Measurements from ENCODE around the gene LGR6.

Gene LGR6

DNA sequence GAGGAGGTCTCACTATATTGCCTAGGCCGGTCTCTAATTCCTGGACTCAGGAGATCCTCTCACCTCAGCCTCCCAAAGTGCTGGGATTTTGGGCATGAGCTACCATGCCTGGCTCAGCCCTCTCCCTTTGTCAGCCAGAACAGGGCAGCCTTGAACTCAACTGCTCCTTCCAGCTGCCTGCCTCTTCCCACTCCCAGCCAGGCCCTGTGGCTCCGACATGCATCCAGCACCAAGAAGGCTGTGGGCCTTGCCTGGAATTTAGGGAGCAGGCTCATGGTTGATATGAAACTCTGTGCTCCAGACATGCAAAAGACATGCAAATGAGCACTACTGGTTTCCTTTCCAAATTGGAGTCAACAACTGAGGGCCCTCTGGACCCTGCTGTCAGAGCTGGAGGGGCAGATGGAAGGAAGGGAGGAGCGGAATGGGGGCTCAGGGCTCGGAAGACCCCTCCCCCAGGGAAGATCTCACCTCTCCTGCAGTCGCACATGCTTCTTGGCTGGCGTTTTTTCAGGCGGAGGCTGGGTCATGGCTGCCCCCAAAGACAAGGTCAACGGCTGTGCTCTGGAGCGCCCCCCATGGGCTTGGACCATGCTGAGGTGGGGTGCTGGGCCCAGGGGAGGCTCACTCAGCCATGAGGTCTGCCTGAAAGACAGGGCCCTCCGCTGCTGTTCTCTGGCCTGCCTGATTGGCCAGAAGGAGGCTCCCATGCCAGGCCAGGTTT is 34.6 kb upstream of the LGR6 start:
- ATAC-seq, result no peak
- no peak for TF ChIP-seq GLIS3 (CRISPR knock-in tag; IDR thresholded peaks at IDR 0.05)

DNA sequence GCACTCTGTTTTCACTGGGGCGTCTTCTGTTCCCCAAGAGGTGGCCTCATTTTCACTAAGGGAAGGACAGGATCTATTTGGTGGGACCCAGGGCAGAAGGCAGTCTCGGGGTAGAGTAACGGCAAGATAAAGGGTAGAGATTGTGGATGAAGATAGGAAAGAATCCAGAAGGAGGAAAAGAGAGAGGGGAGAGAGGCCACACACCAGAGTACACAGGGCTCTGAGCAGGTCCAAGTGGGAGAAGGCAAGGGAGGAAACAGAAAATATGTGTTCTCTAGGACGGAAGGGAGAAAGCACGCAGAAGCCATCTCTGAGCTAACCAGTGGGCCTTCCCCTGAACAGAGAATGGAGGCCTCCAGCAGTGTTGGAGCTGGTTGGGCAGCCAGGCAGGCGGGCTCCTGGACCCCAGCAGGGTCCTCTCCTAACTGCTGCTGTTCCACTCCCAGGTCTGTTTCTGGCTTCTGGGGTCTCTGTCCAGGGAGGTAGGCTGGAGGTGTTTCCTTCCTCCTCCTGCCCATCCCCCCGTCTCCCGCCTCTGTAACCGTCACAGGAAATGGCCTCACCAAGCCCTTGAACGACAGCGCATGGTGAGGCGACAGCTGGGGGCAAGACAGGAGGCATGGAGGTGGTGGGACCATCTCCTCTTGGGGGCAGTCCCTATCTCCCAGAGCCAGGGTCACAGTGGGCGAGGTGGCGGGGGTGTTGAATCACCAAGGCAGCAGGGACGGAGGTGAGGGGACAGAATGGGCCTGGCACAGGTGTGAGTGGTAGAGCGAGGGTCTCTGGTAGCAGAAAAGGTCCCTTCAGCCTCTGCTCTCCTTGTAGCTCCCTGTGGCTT is 33.8 kb upstream of the LGR6 start:
- TF ChIP-seq, protein P1, sequence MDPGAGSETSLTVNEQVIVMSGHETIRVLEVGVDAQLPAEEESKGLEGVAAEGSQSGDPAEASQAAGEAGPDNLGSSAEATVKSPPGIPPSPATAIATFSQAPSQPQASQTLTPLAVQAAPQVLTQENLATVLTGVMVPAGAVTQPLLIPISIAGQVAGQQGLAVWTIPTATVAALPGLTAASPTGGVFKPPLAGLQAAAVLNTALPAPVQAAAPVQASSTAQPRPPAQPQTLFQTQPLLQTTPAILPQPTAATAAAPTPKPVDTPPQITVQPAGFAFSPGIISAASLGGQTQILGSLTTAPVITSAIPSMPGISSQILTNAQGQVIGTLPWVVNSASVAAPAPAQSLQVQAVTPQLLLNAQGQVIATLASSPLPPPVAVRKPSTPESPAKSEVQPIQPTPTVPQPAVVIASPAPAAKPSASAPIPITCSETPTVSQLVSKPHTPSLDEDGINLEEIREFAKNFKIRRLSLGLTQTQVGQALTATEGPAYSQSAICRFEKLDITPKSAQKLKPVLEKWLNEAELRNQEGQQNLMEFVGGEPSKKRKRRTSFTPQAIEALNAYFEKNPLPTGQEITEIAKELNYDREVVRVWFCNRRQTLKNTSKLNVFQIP (CRISPR knock-in tag; IDR thresholded peaks at IDR 0.05; ENCODE audit: borderline replicate concordance, low read depth), result no peak
- TF ChIP-seq ARNTL (CRISPR knock-in tag; IDR thresholded peaks at IDR 0.05; ENCODE audit: borderline replicate concordance, low read depth) (no peak), PPARA (CRISPR knock-in tag; IDR thresholded peaks at IDR 0.05; ENCODE audit: borderline replicate concordance) (no peak)
- ATAC-seq, result no peak

DNA sequence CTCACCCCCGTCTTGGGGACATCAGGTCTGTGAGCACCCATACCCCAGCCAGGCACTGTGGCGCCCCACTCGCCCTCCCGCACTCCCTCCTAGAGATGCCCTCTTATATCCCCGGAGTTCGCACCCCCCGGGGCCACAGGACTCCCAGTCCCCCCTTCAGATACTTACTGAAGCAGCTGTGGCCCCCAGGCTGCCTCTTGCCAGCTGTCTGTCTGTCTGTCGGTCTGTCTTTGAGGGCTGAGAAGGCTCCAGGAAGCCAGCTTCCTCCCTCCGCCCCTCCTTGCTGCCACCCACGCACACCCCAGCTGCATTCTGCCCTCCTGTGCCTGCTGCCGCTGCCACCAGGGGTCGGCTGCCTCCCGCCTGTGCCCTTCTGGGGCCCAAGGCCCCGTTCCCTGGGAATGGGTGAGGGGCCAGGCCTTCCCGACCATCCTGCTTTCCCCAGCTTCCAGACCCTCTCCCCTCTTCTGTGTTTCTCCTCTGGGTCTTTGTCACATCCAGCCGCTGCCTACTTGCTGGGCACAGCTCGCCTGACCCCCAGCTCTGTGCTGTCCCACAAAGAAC is 33.1 kb upstream of the LGR6 start, which contains the start of gene PTPN7:
Gene PTPN7 (minus strand): TSS at position 226 of the 564 bp plus-strand sequence. CDS start 1,200 bp downstream, outside the sequence.
- TF ChIP-seq TOX (CRISPR knock-in tag; IDR thresholded peaks at IDR 0.05; ENCODE audit: borderline replicate concordance) (no peak), CSDC2 (CRISPR knock-in tag; IDR thresholded peaks at IDR 0.05) (no peak), GLIS3 (CRISPR knock-in tag; IDR thresholded peaks at IDR 0.05) (no peak), ZFP30 (CRISPR knock-in tag; IDR thresholded peaks at IDR 0.05) (no peak), ZFP3 (CRISPR knock-in tag; IDR thresholded peaks at IDR 0.05) (no peak), SNAI2 (CRISPR knock-in tag; IDR thresholded peaks at IDR 0.05) (no peak), RARB (CRISPR knock-in tag; IDR thresholded peaks at IDR 0.05) (no peak), PPARA (CRISPR knock-in tag; IDR thresholded peaks at IDR 0.05; ENCODE audit: borderline replicate concordance) (no peak), OSR1 (CRISPR knock-in tag; IDR thresholded peaks at IDR 0.05) (no peak), ZC3H10 (CRISPR knock-in tag; IDR thresholded peaks at IDR 0.05) (no peak), TCF4 (CRISPR knock-in tag; IDR thresholded peaks at IDR 0.05; ENCODE audit: borderline replicate concordance) (no peak), BACH2 (CRISPR knock-in tag; IDR thresholded peaks at IDR 0.05; ENCODE audit: borderline replicate concordance) (no peak)
- TF ChIP-seq, protein P2, sequence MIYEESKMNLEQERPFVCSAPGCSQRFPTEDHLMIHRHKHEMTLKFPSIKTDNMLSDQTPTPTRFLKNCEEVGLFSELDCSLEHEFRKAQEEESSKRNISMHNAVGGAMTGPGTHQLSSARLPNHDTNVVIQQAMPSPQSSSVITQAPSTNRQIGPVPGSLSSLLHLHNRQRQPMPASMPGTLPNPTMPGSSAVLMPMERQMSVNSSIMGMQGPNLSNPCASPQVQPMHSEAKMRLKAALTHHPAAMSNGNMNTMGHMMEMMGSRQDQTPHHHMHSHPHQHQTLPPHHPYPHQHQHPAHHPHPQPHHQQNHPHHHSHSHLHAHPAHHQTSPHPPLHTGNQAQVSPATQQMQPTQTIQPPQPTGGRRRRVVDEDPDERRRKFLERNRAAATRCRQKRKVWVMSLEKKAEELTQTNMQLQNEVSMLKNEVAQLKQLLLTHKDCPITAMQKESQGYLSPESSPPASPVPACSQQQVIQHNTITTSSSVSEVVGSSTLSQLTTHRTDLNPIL (CRISPR knock-in tag; IDR thresholded peaks at IDR 0.05; ENCODE audit: low read depth), result no peak
- TF ChIP-seq, protein P1 (CRISPR knock-in tag; IDR thresholded peaks at IDR 0.05; ENCODE audit: borderline replicate concordance, low read depth), result no peak
- TF ChIP-seq, protein P3, sequence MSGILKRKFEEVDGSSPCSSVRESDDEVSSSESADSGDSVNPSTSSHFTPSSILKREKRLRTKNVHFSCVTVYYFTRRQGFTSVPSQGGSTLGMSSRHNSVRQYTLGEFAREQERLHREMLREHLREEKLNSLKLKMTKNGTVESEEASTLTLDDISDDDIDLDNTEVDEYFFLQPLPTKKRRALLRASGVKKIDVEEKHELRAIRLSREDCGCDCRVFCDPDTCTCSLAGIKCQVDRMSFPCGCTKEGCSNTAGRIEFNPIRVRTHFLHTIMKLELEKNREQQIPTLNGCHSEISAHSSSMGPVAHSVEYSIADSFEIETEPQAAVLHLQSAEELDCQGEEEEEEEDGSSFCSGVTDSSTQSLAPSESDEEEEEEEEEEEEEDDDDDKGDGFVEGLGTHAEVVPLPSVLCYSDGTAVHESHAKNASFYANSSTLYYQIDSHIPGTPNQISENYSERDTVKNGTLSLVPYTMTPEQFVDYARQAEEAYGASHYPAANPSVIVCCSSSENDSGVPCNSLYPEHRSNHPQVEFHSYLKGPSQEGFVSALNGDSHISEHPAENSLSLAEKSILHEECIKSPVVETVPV (CRISPR knock-in tag; IDR thresholded peaks at IDR 0.05), result no peak
- TF ChIP-seq, protein P4, sequence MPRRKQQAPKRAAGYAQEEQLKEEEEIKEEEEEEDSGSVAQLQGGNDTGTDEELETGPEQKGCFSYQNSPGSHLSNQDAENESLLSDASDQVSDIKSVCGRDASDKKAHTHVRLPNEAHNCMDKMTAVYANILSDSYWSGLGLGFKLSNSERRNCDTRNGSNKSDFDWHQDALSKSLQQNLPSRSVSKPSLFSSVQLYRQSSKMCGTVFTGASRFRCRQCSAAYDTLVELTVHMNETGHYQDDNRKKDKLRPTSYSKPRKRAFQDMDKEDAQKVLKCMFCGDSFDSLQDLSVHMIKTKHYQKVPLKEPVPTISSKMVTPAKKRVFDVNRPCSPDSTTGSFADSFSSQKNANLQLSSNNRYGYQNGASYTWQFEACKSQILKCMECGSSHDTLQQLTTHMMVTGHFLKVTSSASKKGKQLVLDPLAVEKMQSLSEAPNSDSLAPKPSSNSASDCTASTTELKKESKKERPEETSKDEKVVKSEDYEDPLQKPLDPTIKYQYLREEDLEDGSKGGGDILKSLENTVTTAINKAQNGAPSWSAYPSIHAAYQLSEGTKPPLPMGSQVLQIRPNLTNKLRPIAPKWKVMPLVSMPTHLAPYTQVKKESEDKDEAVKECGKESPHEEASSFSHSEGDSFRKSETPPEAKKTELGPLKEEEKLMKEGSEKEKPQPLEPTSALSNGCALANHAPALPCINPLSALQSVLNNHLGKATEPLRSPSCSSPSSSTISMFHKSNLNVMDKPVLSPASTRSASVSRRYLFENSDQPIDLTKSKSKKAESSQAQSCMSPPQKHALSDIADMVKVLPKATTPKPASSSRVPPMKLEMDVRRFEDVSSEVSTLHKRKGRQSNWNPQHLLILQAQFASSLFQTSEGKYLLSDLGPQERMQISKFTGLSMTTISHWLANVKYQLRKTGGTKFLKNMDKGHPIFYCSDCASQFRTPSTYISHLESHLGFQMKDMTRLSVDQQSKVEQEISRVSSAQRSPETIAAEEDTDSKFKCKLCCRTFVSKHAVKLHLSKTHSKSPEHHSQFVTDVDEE (CRISPR knock-in tag; IDR thresholded peaks at IDR 0.05), result no peak
- ATAC-seq, result no peak
